HepG2 (cell line): ENCODE results near the gene WNT7B. TPM values are rescaled to one million over a fixed set of nuclear protein-coding genes. Genes with fewer than 3 reads are reported as not detected.

Experiments used
- ATAC-seq: fragments of 200-7000 bp; cut with Tn5 transposase; 3 replicates; pipeline ENCODE4 v1.9.1; 2020; ENCODE audit warnings: mild to moderate bottlenecking, moderate library complexity
- BruUV-seq: library from RNA; stranded (reverse); fragments of 400-500 nt; replicated peaks from 2 replicates; lab custom pipeline; 2021; lab: Mats Ljungman, UMichigan
- CTCF ChIA-PET: fragments of 300-600 bp; formaldehyde crosslinking; extraction: SDS; loops from one replicate; lab custom pipeline; 2021; ENCODE audit warnings: low total read pairs, inconsistent platforms, low intra/inter-chr PET ratio; lab: Yijun Ruan, JAX
- POLR2A ChIA-PET: fragments of 350-600 bp; sonication (Branson Sonifier 250); formaldehyde crosslinking; loops from one replicate; lab custom pipeline; 2020; ENCODE audit warnings: antibody characterized with exemption, inconsistent platforms; lab: Yijun Ruan, JAX
- DNase-seq: peaks from one replicate; pipeline ENCODE4 v3.0.0-alpha.2; 2015; ENCODE audit warnings: low spot score
- FAIRE-seq: peaks from 3 replicates; lab custom pipeline; 2011; peaks lifted over from hg19 to GRCh38; lab: Jason Lieb, UNC
- H2AFZ ChIP-seq: one replicate; pipeline ENCODE4 v1.6.1; 2011; ENCODE audit warnings: low read length, inconsistent platforms
- H3K27ac ChIP-seq: fragments of 300-600 bp; 3 replicates; pipeline ENCODE4 v1.8.0; 2011; ENCODE audit warnings: mixed run types, mild to moderate bottlenecking, mixed read lengths, low read length, inconsistent platforms; ENCODE audit not compliant: insufficient read depth; ENCODE audit errors: extremely low read length
- H3K27me3 ChIP-seq, 2 experiments: fragments of 200-600 bp in 1 of 2; 2 replicates in 1 of 2; 3 replicates in 1 of 2; pipeline versions ENCODE4 v1.6.0 to v1.8.0; 2011; ENCODE audit warnings: low read length in 2 of 2, mild to moderate bottlenecking in 2 of 2, moderate library complexity in 2 of 2, inconsistent platforms in 1 of 2; ENCODE audit not compliant: insufficient read depth in 2 of 2, control insufficient read depth in 1 of 2
- H3K36me3 ChIP-seq, 2 experiments: fragments of 200-600 bp in 1 of 2; replicated peaks in 1 of 2; 2 replicates in 1 of 2; 3 replicates in 1 of 2; pipeline versions ENCODE4 v1.5.1 to v1.8.0; 2011; ENCODE audit warnings: low read length in 2 of 2, inconsistent platforms in 1 of 2; ENCODE audit not compliant: insufficient read depth in 2 of 2, control insufficient read depth in 1 of 2
- H3K4me1 ChIP-seq: 2 replicates; pipeline ENCODE4 v1.5.1; 2012; ENCODE audit warnings: low read length, inconsistent platforms; ENCODE audit not compliant: insufficient read depth
- H3K4me2 ChIP-seq: 2 replicates; pipeline ENCODE4 v1.6.0; 2011; ENCODE audit warnings: low read depth, low read length, inconsistent platforms
- H3K4me3 ChIP-seq, 3 experiments: fragments of 200-600 bp in 1 of 3; sonication (generic), shearing (Covaris generic) in 1 of 3; replicated peaks in 1 of 3; 2 replicates each; pipeline ENCODE4 v1.5.1; 2011 to 2016; ENCODE audit warnings: low read length in 3 of 3, inconsistent platforms in 2 of 3, low read depth in 2 of 3, mild to moderate bottlenecking in 2 of 3, control low read depth in 1 of 3, mixed read lengths in 1 of 3; ENCODE audit not compliant: insufficient read depth in 1 of 3
- H3K79me2 ChIP-seq: one replicate; pipeline ENCODE4 v1.6.1; 2011; ENCODE audit warnings: low read length, inconsistent platforms; ENCODE audit not compliant: insufficient read depth
- H3K9ac ChIP-seq: 2 replicates; pipeline ENCODE4 v1.6.0; 2011; ENCODE audit warnings: mild to moderate bottlenecking, low read depth, low read length, inconsistent platforms; ENCODE audit not compliant: insufficient read depth
- H3K9me3 ChIP-seq: 2 replicates; pipeline ENCODE4 v1.5.1; 2012; ENCODE audit warnings: mild to moderate bottlenecking, low read length
- H4K20me1 ChIP-seq: 2 replicates; pipeline ENCODE4 v1.6.0; 2011; ENCODE audit warnings: inconsistent platforms, mild to moderate bottlenecking, low read length, moderate library complexity; ENCODE audit not compliant: insufficient read depth
- CEBPB ChIP-seq: IDR thresholded peaks from 2 replicates; pipeline ENCODE4 v1.6.1; 2011; ENCODE audit warnings: low read depth, low read length, improper control_type of control experiment, borderline replicate concordance
- GFI1 ChIP-seq: sonication (generic); formaldehyde crosslinking; IDR thresholded peaks from 2 replicates; pipeline ENCODE4 v1.5.0; 2020; ENCODE audit warnings: missing genetic modification reagents, mild to moderate bottlenecking, borderline replicate concordance
- MAX ChIP-seq: IDR thresholded peaks from 2 replicates; pipeline ENCODE4 v1.6.1; 2012; ENCODE audit warnings: inconsistent platforms
- MXD1 ChIP-seq: sonication (generic); formaldehyde crosslinking; IDR thresholded peaks from 2 replicates; pipeline ENCODE4 v1.4.0; 2020; ENCODE audit warnings: mild to moderate bottlenecking, missing genetic modification reagents
- PCBP1 ChIP-seq: fragments of 200-400 bp; formaldehyde crosslinking; IDR thresholded peaks from 2 replicates; pipeline ENCODE4 v1.6.1; 2017; ENCODE audit warnings: mild to moderate bottlenecking, low read depth, low read length, borderline replicate concordance
- RFXAP ChIP-seq: sonication (generic); formaldehyde crosslinking; IDR thresholded peaks from 2 replicates; pipeline ENCODE4 v1.4.0; 2020; ENCODE audit warnings: missing genetic modification reagents, borderline replicate concordance
- TEAD3 ChIP-seq: optimal IDR thresholded peaks from 2 replicates; pipeline ENCODE3; 2016; ENCODE audit warnings: borderline replicate concordance
- TMF1 ChIP-seq: sonication (generic); formaldehyde crosslinking; IDR thresholded peaks from 2 replicates; pipeline ENCODE4 v1.8.1; 2022; ENCODE audit warnings: low read depth, missing genetic modification reagents
- ZBTB42 ChIP-seq: sonication (generic); formaldehyde crosslinking; IDR thresholded peaks from 2 replicates; pipeline ENCODE4 v1.5.0; 2020; ENCODE audit warnings: mild to moderate bottlenecking, missing genetic modification reagents
- ZBTB46 ChIP-seq: sonication (generic); formaldehyde crosslinking; IDR thresholded peaks from 2 replicates; pipeline ENCODE4 v1.4.0; 2020; ENCODE audit warnings: mild to moderate bottlenecking, missing genetic modification reagents, borderline replicate concordance
- ZNF12 ChIP-seq: sonication (generic); formaldehyde crosslinking; IDR thresholded peaks from 2 replicates; pipeline ENCODE4 v1.5.0; 2020; ENCODE audit warnings: missing genetic modification reagents
- ZNF343 ChIP-seq: sonication (generic); formaldehyde crosslinking; IDR thresholded peaks from 2 replicates; pipeline ENCODE4 v1.4.0; 2020; ENCODE audit warnings: mild to moderate bottlenecking, missing genetic modification reagents
- ZNF382 ChIP-seq: sonication (generic); formaldehyde crosslinking; IDR thresholded peaks from 2 replicates; pipeline ENCODE4 v1.5.0; 2020; ENCODE audit warnings: missing genetic modification reagents, mild to moderate bottlenecking, borderline replicate concordance
- ZNF468 ChIP-seq: sonication (generic); formaldehyde crosslinking; IDR thresholded peaks from 2 replicates; pipeline ENCODE4 v1.8.0; 2022; ENCODE audit warnings: mild to moderate bottlenecking, moderate library complexity, missing genetic modification reagents
- ZNF503 ChIP-seq: sonication (generic); formaldehyde crosslinking; IDR thresholded peaks from 2 replicates; pipeline ENCODE4 v1.4.0; 2020; ENCODE audit warnings: missing genetic modification reagents
- ZNF639 ChIP-seq: conservative IDR thresholded peaks from 2 replicates; pipeline ENCODE4 v1.6.1; 2018; ENCODE audit warnings: missing genetic modification reagents
- ZNF710 ChIP-seq: sonication (generic); formaldehyde crosslinking; IDR thresholded peaks from 2 replicates; pipeline ENCODE4 v1.5.0; 2020; ENCODE audit warnings: mild to moderate bottlenecking, missing genetic modification reagents, borderline replicate concordance
- WGBS: methylation state at CpG from one replicate; pipeline ENCODE4 v1.1.6; 2017; ENCODE audit warnings: low lambda C conversion rate; 5-methylcytosine and 5-hydroxymethylcytosine counted together
- in situ Hi-C: cut with HindIII; loops from 2 replicates; pipeline ENCODE4 v1.10.0; 2017; ENCODE audit warnings: low pct_unique_long_range_greater_than_20kb; ENCODE audit not compliant: extremely low pct_ligation_motif_present
- intact Hi-C: fragments of 100-400 bp; cut with micrococcal nuclease; formaldehyde crosslinking; loops from one replicate; pipeline ENCODE4 v1.10.0; 2022; ENCODE audit not compliant: unreplicated experiment
- polyA plus RNA-seq, 8 experiments: library from polyadenylated mRNA; depleted of rRNA in 3 of 8; stranded (reverse) in 7 of 8; unstranded in 1 of 8; fragments of >200 nt; fragmentation: Illumina TruSeq in 4 of 8; extraction: Trizol in 4 of 8; gene quantifications; 2 replicates each; pipeline versions ENCODE4 v1.2.1 to v1.2.3, GENCODE V29; 2011 to 2016; ENCODE audit warnings: low read depth in 4 of 8, missing spikeins in 1 of 8, mixed read lengths in 1 of 8; ENCODE audit not compliant: insufficient read depth in 1 of 8
- total RNA-seq, 5 experiments: library from RNA; depleted of rRNA; stranded (reverse); fragments of >200 nt; fragmentation: Illumina TruSeq; extraction: Trizol; gene quantifications; 2 replicates each; pipeline ENCODE4 v1.2.3, GENCODE V29; 2016; ENCODE audit warnings: low read depth in 1 of 5

Gene WNT7B
- total and polyA plus RNA-seq, 2 of the 13 experiments (the other 11 are each of a cell fraction or from before 2014, with no cell fraction given), result 0.09 TPM; not detected in 1

GRCh38 chr22:45934168-45934564 lies 42.8 kb downstream of the WNT7B start:
- ATAC-seq (no peak), FAIRE-seq (no peak), DNase-seq (no peak)
- POLR2A ChIA-PET, result no interaction called here
- no peaks in the 10 kb centered on the region for H3K36me3 ChIP-seq
- in situ Hi-C loops, result no loop called here
- no peak overlapping the region for H3K27ac ChIP-seq
- peaks cover 2% of the 10 kb centered on the region; the same call in 1 of the 2 replicates for H4K20me1 ChIP-seq
- BruUV-seq, result no TSS peak
- no peaks in the 10 kb centered on the region for H3K79me2 ChIP-seq
- CTCF ChIA-PET, result no interaction called here
- H3K27me3 ChIP-seq, result peaks cover 14 to 74% of the 10 kb centered on the region in 2 experiments
- 0% methylated on average over 4 of the region's 6 CpGs for WGBS
- no peak overlapping the region for H3K4me3 ChIP-seq
- TF ChIP-seq ZNF343 (no peak), ZNF382 (CRISPR knock-in tag) (no peak), ZNF503 (no peak), PCBP1 (no peak), GFI1 (CRISPR knock-in tag) (no peak), CEBPB (no peak), ZBTB46 (no peak), TMF1 (no peak), RFXAP (CRISPR knock-in tag) (no peak), ZNF639 (CRISPR knock-in tag) (no peak), ZNF468 (no peak), ZNF12 (CRISPR knock-in tag) (no peak), ZBTB42 (CRISPR knock-in tag) (no peak), MXD1 (no peak), TEAD3 (CRISPR knock-in tag) (no peak), MAX (no peak), ZNF710 (CRISPR knock-in tag) (no peak)
- H2AFZ ChIP-seq, result no peak overlapping the region
- H3K9ac ChIP-seq, result no peak overlapping the region
- intact Hi-C loops, result no loop called here
- no peak overlapping the region for H3K4me2 ChIP-seq
- H3K4me1 ChIP-seq, result no peaks in the 10 kb centered on the region
- no peaks in the 10 kb centered on the region for H3K9me3 ChIP-seq
